ENCODE data around the gene WDR41.

- no peak for TF ChIP-seq CTCF (IDR thresholded peaks at IDR 0.05)
- no peak for TF ChIP-seq REST (IDR thresholded peaks at IDR 0.05; ENCODE audit: insufficient read depth in 1 of 2, low read depth in 2 of 2, low read length in 1 of 2)
- TF ChIP-seq POLR2AphosphoS5 (IDR thresholded peaks at IDR 0.05; ENCODE audit: low read depth, low read length): no peak
These were observed 42.8 kb downstream of the WDR41 start for GRCh38 chr5:77449277-77449676.
